ENCODE data around the gene FTO.

The FTO gene

GRCh38 chr16:53895433-53895832, 191.5 kb downstream of the FTO start:
- Mint-ChIP-seq H3K36me3 (peaks cover 8 to 10% of the 10 kb centered on the region in 2 donors), H3K4me1 (peaks cover 5 to 13% of the 10 kb centered on the region in 2 donors)

DNA sequence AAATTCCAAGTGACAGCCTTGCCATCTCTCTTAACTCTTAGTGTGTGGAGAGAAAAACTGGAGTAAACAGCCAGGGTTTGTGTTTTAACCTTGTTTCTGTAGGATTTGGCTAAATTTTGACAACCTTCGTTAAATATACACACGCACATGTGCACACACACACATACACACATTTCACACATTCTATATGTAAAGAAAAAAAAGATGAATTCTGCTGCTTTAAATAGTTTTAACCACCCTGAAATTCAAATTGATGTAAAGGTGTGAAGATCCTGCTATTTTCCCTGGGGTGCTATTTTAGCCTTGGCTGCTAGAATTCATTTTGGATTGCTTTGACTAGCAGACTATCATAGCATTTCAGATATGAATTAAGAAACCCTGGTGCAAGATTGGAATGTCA, 191.9 kb downstream of the FTO start:
- no peak overlapping the region for H3K4me3 Mint-ChIP-seq
- no peak overlapping the region for H3K27ac Mint-ChIP-seq
- no peaks in the 10 kb centered on the region for H3K9me3 Mint-ChIP-seq
- H3K4me1 Mint-ChIP-seq, result peaks cover 5 to 13% of the 10 kb centered on the region in 2 donors
- peaks cover 11 to 14% of the 10 kb centered on the region in 2 donors for H3K36me3 Mint-ChIP-seq
- ATAC-seq (replicated peaks), result no peak
- H3K27me3 Mint-ChIP-seq, result no peaks in the 10 kb centered on the region
- no peak for DNase-seq

More at GRCh38 chr16:53895433-53895832, 191.5 kb downstream of the FTO start:
- no peak for ATAC-seq (replicated peaks)
- H3K27ac Mint-ChIP-seq, result no peak overlapping the region
- no peak for DNase-seq
- no peaks in the 10 kb centered on the region for H3K9me3 Mint-ChIP-seq
- H3K27me3 Mint-ChIP-seq, result no peaks in the 10 kb centered on the region
- no peak overlapping the region for H3K4me3 Mint-ChIP-seq

DNA sequence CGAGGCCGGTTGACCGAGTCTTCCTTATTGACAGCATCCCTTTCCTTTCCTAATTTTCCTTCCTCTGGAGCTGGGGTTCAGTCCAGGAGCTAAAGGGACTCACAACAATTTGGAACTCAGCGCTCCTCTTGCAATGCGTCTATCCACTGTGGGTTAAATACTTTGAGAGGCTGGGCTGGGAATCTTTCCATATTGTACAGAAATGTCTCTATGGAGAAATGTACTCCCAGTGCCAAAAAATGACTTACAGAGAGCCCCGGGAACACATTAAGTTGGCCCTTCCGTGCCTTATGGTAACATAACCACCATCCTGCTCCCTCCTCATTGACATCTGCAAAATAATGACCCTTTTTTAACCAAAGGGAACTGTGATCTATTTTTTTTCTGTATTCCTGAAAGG, 192.8 kb downstream of the FTO start:
- no peak overlapping the region for H3K4me3 Mint-ChIP-seq
- H3K27ac Mint-ChIP-seq, result no peak overlapping the region
- DNase-seq (no peak), ATAC-seq (replicated peaks) (no peak)
- no peaks in the 10 kb centered on the region for H3K9me3 Mint-ChIP-seq
- H3K4me1 Mint-ChIP-seq, result peaks cover 5 to 13% of the 10 kb centered on the region in 2 donors
- no peaks in the 10 kb centered on the region for H3K27me3 Mint-ChIP-seq
- H3K36me3 Mint-ChIP-seq, result peaks cover 17 to 18% of the 10 kb centered on the region in 2 donors

DNA sequence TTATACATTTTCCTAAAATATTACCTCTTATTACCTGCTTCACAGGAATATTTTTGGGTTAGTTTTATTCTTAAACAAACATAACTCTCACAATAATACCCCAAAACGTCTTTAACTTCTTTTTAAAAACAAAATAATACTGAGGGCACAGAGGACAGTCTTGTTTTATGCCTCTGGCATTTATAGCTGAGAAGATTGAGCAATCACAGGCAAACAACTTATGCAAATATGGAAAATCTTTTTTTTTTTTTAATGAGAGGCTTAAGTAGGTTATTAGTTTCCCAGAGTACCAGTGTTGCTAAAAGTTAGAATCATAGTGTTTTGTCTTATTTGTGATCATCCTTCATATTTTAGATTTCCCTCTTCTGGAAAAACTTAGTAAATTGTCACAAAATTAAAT, 195.0 kb downstream of the FTO start:
- no peak overlapping the region for H3K4me3 Mint-ChIP-seq
- H3K9me3 Mint-ChIP-seq, result no peaks in the 10 kb centered on the region
- peaks cover 17 to 19% of the 10 kb centered on the region in 2 donors for H3K36me3 Mint-ChIP-seq
- DNase-seq, result no peak
- H3K4me1 Mint-ChIP-seq, result peaks cover 2 to 4% of the 10 kb centered on the region in 2 donors
- no peak overlapping the region for H3K27ac Mint-ChIP-seq
- no peaks in the 10 kb centered on the region for H3K27me3 Mint-ChIP-seq
- ATAC-seq (replicated peaks), result no peak

DNA sequence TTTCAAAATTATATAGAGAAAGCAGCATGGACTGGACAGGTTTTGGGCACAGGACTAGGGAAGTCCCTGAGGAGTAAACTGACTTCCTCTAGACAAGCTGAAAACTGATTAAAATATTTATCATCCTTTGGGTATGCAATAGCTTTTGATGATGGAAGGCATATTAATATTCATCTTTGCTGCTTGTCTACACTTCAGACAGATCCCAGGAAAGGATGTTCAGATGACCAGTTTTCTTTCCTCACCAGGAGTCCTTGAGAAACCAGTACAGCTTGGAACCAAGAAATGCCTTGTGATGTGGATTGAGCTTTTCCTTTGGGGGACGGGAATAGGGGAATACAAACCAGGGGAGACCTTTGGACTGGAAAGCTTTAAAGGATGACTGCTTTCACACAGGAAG, 195.5 kb downstream of the FTO start:
- no peaks in the 10 kb centered on the region for H3K9me3 Mint-ChIP-seq
- H3K36me3 Mint-ChIP-seq, result peaks cover 17 to 19% of the 10 kb centered on the region in 2 donors
- ATAC-seq (replicated peaks) (no peak), DNase-seq (no peak)
- no peaks in the 10 kb centered on the region for H3K4me1 Mint-ChIP-seq
- H3K4me3 Mint-ChIP-seq, result no peak overlapping the region
- no peak overlapping the region for H3K27ac Mint-ChIP-seq
- H3K27me3 Mint-ChIP-seq, result no peaks in the 10 kb centered on the region

DNA sequence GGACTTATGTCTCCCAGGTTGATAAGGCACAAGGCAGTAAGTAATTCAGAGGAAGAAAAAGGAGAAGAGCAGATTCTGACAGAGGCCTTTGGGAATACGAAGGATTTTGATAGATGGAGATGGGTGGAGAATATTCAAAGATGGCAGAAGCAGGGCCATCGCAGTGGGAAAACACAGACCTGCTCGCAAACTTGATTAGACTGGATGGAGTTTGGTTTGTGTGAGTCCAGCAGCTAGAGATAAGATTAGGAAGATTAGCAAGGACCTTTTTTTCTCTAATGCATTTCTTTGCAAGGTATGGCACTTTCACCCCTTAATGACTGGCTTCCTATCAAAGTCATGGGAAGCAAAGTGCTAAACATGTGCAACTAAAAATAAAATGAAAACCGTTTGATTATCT, 196.7 kb downstream of the FTO start:
- no peaks in the 10 kb centered on the region for H3K27me3 Mint-ChIP-seq
- no peak for DNase-seq
- peaks cover 20 to 29% of the 10 kb centered on the region in 2 donors for H3K36me3 Mint-ChIP-seq
- H3K4me3 Mint-ChIP-seq, result no peak overlapping the region
- ATAC-seq (replicated peaks), result no peak
- no peaks in the 10 kb centered on the region for H3K9me3 Mint-ChIP-seq
- H3K4me1 Mint-ChIP-seq, result no peaks in the 10 kb centered on the region
- no peak overlapping the region for H3K27ac Mint-ChIP-seq

GRCh38 chr16:53901408-53901807, 197.5 kb downstream of the FTO start:
- ATAC-seq (replicated peaks) (no peak), DNase-seq (no peak)
- peaks cover 20 to 32% of the 10 kb centered on the region in 2 donors for H3K36me3 Mint-ChIP-seq
- no peak overlapping the region for H3K4me3 Mint-ChIP-seq
- H3K4me1 Mint-ChIP-seq, result no peaks in the 10 kb centered on the region
- no peaks in the 10 kb centered on the region for H3K27me3 Mint-ChIP-seq
- H3K9me3 Mint-ChIP-seq, result no peaks in the 10 kb centered on the region
- no peak overlapping the region for H3K27ac Mint-ChIP-seq

DNA sequence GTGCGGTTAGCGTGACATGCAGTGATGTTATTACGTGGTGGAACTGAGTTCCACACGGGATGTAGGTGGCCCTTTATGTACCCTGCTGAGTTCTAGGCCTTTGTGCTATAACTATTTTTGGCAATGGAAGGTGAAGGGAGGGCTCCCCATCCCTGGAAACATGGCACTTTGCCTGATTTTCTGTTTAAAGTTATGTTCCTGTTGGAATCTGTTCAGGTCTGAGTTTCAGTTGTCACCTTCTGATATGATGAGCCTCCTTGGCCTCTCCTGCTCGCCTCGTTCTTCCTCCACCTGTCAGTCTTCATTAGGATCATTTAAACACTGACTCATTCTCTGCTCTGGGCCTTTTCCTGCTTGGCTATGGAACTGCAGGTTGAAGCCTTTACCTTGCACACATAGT, 200.6 kb downstream of the FTO start:
- Mint-ChIP-seq H3K9me3 (no peaks in the 10 kb centered on the region), H3K27me3 (no peaks in the 10 kb centered on the region), H3K4me1 (peaks cover 0 to 5% of the 10 kb centered on the region in 2 donors), H3K4me3 (no peak overlapping the region), H3K27ac (no peak overlapping the region), H3K36me3 (peaks cover 22 to 27% of the 10 kb centered on the region in 2 donors)
- no peak for ATAC-seq (replicated peaks)
- no peak for DNase-seq

DNA sequence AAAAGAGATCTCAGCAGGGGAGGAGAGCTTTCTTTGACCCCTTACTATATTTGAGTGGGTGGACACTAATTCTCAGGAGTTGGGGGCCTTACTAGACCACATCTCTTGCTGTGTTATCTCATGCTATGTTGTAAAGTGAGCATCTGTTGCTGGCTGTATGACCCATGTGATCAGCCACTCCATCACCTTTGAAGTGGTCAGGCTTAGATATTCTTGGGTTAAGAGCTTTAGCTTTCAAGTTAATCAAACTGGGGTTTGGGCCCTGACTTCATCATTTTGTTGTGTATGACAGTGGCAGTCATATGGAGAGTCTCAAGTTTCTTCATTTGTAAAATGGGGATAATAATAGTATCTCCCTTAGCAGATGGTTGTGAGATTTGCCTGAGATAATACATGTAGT, 201.1 kb downstream of the FTO start:
- Mint-ChIP-seq H3K4me3 (no peak overlapping the region), H3K36me3 (peaks cover 21 to 27% of the 10 kb centered on the region in 2 donors), H3K4me1 (peaks cover 0 to 5% of the 10 kb centered on the region in 2 donors), H3K9me3 (no peaks in the 10 kb centered on the region), H3K27me3 (no peaks in the 10 kb centered on the region), H3K27ac (no peak overlapping the region)
- DNase-seq (no peak), ATAC-seq (replicated peaks) (no peak)

GRCh38 chr16:53908731-53909130, 204.8 kb downstream of the FTO start:
- Mint-ChIP-seq H3K27me3 (no peaks in the 10 kb centered on the region), H3K27ac (no peak overlapping the region), H3K9me3 (no peaks in the 10 kb centered on the region), H3K36me3 (peaks cover 8 to 13% of the 10 kb centered on the region in 2 donors), H3K4me3 (no peak overlapping the region), H3K4me1 (peaks cover 3 to 10% of the 10 kb centered on the region in 2 donors)
- ATAC-seq (replicated peaks) (no peak), DNase-seq (no peak)

DNA sequence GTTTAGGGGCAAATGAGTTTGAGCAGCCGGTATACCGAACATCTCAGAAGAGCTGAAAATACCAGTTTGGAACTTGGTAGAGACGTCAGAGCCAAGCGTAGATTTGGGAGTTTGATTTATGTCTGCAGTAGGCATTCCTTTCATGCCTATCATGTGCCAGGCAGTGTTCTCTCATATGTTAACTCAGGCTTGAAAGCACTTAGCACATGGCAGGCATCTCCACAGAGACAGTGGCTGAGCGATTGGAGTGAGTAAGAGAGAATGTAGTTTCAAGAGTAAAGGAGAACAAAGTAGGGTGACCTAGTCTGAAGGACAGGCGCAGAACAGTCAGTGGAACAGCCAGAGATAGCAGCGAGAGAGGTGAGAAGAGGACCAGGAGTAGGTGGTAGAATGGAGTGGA, 207.0 kb downstream of the FTO start:
- H3K4me3 Mint-ChIP-seq, result no peak overlapping the region
- no peak overlapping the region for H3K27ac Mint-ChIP-seq
- ATAC-seq (replicated peaks) (no peak), DNase-seq (no peak)
- peaks cover 3 to 10% of the 10 kb centered on the region in 2 donors for H3K4me1 Mint-ChIP-seq
- no peaks in the 10 kb centered on the region for H3K9me3 Mint-ChIP-seq
- H3K27me3 Mint-ChIP-seq, result no peaks in the 10 kb centered on the region
- peaks cover 3 to 5% of the 10 kb centered on the region in 2 donors for H3K36me3 Mint-ChIP-seq

GRCh38 chr16:53911513-53911912, 207.6 kb downstream of the FTO start:
- ATAC-seq (replicated peaks) (peak; percentile 55), DNase-seq (no peak)
- peaks cover 0 to 5% of the 10 kb centered on the region in 2 donors for H3K36me3 Mint-ChIP-seq
- H3K9me3 Mint-ChIP-seq, result no peaks in the 10 kb centered on the region
- H3K4me1 Mint-ChIP-seq, result peaks cover 3 to 10% of the 10 kb centered on the region in 2 donors
- H3K4me3 Mint-ChIP-seq, result no peak overlapping the region
- H3K27ac Mint-ChIP-seq, result no peak overlapping the region
- H3K27me3 Mint-ChIP-seq, result no peaks in the 10 kb centered on the region

GRCh38 chr16:53912155-53912554, 208.2 kb downstream of the FTO start:
- Mint-ChIP-seq H3K9me3 (no peaks in the 10 kb centered on the region), H3K4me1 (peaks cover 3 to 10% of the 10 kb centered on the region in 2 donors), H3K4me3 (no peak overlapping the region), H3K27ac (no peak overlapping the region), H3K36me3 (peaks cover 0 to 5% of the 10 kb centered on the region in 2 donors), H3K27me3 (no peaks in the 10 kb centered on the region)
- peak; percentile 77 to 80 for ATAC-seq (replicated peaks)
- DNase-seq, result peak; percentile 0

- Mint-ChIP-seq H3K27me3 (no peaks in the 10 kb centered on the region), H3K27ac (no peak overlapping the region), H3K9me3 (no peaks in the 10 kb centered on the region), H3K4me3 (no peak overlapping the region), H3K4me1 (peaks cover 3 to 5% of the 10 kb centered on the region in 2 donors), H3K36me3 (peaks cover 3 to 4% of the 10 kb centered on the region in 2 donors)
- ATAC-seq (replicated peaks), result no peak
- no peak for DNase-seq
Measured at GRCh38 chr16:53913099-53913870, 209.3 kb downstream of the FTO start.

DNA sequence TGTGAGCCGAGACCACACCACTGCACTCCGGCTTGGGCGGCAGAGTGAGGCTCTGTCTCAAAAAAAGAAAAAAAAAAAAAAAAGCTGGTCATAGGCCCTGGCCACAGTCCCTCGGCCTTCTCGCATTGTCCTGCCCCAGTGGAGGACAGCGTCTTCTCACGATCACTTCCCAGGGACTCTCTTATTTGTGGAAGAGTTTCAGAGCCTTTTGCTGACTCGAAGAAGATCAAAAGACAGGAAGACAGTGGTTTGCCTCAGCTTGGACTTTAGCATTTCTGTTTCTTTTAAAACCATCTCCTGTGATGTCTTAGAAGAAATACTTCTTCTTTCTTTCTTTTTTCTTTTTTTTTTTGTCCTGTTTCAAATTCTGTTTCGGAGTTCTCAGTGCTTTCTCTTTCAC, 210.0 kb downstream of the FTO start:
- Mint-ChIP-seq H3K36me3 (peaks cover 0 to 4% of the 10 kb centered on the region in 2 donors), H3K27ac (no peak overlapping the region), H3K4me3 (no peak overlapping the region), H3K9me3 (no peaks in the 10 kb centered on the region), H3K27me3 (no peaks in the 10 kb centered on the region), H3K4me1 (peaks cover 3 to 5% of the 10 kb centered on the region in 2 donors)
- DNase-seq (no peak), ATAC-seq (replicated peaks) (no peak)

Data from stimulated activated naive B cell treated with anti-CD40 and anti-IgM and Interleukin-4, amounts not matched to agents 10 μg/mL and 1 μg/mL and 100 μg/mL, for 72 hours (primary cell).